Keratinocyte (primary cell): ENCODE data around the gene NAAA.

Experiments
- EZH2 ChIP-seq: IDR thresholded peaks from one replicate; pipeline ENCODE4 v1.6.1; 2012; ENCODE audit warnings: inconsistent platforms, mild to moderate bottlenecking, low read length, moderate library complexity
- TF ChIP-seq, protein P1 (sequence below), 3 experiments: IDR thresholded peaks in 1 of 3; conservative IDR thresholded peaks in 1 of 3; optimal IDR thresholded peaks in 1 of 3; 2 replicates in 2 of 3; 3 replicates in 1 of 3; pipeline versions ENCODE3 to v1.5.1; 2011; ENCODE audit warnings: low read length in 3 of 3, mild to moderate bottlenecking in 3 of 3, moderate library complexity in 2 of 3, control low read depth in 1 of 3, inconsistent platforms in 1 of 3; ENCODE audit not compliant: insufficient read depth in 2 of 3; ENCODE audit errors: extremely low read depth in 1 of 3

DNA sequence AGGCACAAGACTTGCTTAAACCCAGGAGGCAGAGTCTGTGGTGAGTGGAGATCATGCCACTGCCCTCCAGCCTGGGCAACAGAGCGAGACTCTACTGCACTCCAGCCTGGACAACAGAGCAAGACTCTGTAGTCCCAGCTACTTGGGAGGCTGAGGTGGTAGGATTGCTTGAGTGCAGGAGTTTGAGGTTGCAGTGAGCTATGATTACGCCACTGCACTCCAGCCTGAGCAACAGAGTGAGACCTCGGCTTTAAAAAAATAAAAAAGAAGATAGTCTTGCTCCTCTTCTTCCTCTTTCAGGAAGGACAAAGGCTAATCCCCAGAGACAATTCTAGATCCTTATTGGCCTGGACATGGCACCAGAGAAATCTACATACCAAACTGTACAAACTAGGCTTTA lies 32.8 kb downstream of the NAAA start:
- TF ChIP-seq, protein P1, sequence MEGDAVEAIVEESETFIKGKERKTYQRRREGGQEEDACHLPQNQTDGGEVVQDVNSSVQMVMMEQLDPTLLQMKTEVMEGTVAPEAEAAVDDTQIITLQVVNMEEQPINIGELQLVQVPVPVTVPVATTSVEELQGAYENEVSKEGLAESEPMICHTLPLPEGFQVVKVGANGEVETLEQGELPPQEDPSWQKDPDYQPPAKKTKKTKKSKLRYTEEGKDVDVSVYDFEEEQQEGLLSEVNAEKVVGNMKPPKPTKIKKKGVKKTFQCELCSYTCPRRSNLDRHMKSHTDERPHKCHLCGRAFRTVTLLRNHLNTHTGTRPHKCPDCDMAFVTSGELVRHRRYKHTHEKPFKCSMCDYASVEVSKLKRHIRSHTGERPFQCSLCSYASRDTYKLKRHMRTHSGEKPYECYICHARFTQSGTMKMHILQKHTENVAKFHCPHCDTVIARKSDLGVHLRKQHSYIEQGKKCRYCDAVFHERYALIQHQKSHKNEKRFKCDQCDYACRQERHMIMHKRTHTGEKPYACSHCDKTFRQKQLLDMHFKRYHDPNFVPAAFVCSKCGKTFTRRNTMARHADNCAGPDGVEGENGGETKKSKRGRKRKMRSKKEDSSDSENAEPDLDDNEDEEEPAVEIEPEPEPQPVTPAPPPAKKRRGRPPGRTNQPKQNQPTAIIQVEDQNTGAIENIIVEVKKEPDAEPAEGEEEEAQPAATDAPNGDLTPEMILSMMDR (optimal IDR thresholded peaks at IDR 0.05 in 1 of 3, IDR thresholded peaks at IDR 0.05 in 1 of 3, conservative IDR thresholded peaks at IDR 0.05 in 1 of 3; ENCODE audit: extremely low read depth in 1 of 3, insufficient read depth in 2 of 3, low read length in 3 of 3): no peak
- no peak for TF ChIP-seq EZH2
